HG02571 (cell line): ENCODE results near the gene XIRP2.
"Not testable (repeated sequence)": the region's sequence is repeated elsewhere in the genome, so short reads cannot be mapped to it uniquely, and the experiment has no call there.

ENCODE experiments used
- ATAC-seq: cut with Tn5 transposase; IDR thresholded peaks from one replicate; pipeline ENCODE4 v1.9.1; 2021; ENCODE audit warnings: mild to moderate bottlenecking, moderate library complexity; ENCODE audit not compliant: unreplicated experiment

The XIRP2 gene

DNA sequence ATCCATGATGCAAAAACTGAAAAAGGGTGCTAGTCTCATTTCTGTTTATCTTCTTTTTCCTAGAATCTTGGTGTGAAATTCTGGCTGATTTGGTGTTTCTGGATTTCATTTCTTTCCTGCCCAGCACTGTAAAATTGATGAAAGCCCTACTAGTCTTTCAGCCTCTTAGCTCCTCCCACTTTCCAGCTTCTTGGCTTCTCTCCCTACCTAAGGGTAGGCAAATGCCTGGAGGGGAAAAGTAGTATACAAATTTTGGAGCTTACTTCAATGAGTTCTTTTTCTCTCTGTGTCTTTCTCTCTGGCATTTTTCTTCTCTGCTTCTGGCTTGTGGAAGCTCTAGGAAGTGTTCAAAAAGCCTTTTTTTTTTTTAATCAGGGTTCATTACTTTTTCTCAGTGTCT is 160.5 kb downstream of the XIRP2 start:
- no peak for ATAC-seq

DNA sequence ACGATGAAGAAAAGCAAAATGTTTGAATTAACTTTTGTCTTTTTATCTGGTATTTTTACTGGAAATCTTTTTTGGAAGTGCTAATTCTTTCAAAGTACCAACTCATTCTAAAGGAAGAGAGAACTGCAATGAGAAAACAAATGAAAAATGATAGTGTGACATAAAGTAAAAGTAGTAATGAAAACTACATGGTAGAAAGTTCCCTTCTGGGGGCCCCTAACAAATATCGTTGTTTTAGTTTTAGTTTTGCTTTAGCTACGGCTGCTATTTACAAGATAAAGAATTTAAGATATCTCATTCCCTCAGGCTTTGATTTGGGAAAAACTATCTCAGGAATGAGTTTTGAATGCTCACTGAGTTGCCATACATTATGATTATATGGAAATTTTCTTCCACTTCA is 161.4 kb downstream of the XIRP2 start:
- ATAC-seq: no peak

DNA sequence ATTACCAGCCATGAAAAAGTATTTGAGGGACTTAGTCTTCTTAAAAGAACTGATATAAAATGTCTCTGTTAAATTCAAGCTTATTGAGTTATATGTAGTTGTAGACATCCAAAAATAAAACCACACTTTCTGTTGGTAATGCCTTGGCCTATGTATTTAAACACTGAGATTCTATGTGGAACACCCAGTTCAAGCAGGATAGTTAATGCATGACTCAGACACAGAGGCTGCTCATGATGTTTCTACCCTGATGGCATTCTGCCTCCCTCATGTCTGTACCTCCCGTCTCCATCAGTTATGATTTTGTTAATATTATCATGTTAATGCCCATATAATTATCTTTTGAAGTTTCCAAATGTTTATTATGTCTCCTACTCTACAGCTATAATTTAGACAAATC is 164.5 kb downstream of the XIRP2 start:
- ATAC-seq: no peak

DNA sequence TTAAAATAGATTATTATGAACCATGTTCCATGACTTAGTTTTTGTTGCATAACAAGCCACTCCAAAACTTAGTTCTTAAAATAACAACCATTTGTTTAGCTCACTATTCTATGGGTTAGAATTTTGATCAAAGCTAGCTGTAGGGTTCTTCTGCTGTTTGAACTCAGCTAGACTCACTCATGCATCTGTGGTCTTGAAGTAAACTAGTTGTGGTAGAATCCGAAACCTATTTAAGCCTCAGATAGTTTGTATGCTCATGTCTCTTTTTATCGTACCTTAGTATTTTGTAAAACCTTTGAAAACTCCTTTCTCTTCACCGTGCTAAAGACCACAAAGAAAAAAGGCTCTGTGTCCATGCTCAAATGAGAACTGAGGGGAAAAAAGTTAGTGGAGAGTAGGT is 166.6 kb downstream of the XIRP2 start:
- ATAC-seq: no peak

DNA sequence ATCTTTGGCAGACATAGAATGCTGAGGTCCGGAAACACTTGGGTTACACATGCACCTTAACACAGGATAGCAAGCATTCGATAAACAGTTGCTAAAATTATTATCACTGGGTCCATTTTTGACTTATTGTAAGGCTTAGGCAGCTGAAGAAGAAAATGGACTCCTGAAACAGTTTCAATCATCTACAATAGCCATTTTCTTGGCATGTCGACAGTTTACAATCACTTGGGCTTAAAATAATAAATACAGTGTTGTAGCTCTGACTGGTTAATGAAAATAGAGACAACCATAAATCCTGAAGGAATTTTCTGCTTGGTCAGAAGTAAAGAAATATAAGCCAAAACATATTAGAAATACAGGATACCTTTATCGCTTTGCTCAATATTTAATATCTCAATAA is 169.2 kb downstream of the XIRP2 start:
- no peak for ATAC-seq

DNA sequence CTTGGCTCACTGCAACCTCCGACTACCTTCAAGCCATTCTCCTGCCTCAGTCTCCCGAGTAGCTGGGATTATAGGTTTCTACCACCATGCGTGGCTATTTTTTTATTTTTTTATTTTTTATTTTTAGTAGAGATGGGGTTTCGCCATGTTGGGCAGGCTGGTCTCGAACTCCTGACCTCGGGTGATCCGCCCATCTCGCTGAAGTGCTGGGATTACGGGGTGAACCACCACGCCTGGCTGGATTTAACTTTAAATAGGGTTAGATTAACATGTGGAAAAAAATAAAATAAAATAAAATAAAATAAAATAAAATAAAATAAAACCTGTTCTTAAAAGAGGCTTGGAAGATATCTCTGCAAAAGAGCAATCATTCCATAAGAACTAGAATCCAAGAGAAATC is 170.9 kb downstream of the XIRP2 start:
- no peak for ATAC-seq

DNA sequence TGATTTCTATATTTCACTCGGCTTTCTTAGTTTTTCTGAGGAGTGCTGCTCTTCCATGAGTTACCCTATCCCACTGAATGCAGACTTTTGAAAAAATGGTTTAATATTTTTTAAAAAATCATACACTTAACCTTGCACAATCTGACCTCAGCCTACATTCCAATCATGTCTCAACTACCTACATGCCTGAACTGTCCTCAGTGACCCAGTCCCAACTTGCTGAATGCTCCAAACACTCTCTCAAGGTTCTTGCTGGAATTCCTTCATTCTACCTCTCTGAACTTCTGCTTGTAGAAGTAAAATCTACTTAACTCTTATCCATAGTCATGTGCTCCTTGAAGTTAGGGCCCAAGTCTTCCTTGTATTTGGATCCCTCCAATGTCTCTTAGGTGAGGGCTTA is 181.6 kb downstream of the XIRP2 start:
- no peak for ATAC-seq

DNA sequence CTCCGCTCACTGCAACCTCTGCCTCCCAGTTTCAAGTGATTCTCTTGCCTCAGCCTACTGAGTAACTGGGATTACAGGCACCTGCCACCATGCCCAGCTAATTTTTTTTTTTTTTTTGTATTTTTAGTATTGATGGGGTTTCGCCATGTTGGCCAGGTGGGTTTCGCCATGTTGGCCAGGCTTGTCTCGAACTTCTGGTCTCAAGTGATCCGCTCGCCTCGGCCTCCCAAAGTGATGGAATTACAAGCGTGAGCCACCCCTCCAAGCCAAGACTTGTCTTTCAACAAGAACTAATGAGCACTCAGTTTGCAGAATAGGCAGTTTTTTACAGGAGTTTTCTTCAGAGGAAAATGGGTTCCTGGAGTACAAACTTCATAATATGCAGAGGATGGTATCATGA is 187.4 kb downstream of the XIRP2 start:
- not testable (repeated sequence) for ATAC-seq

DNA sequence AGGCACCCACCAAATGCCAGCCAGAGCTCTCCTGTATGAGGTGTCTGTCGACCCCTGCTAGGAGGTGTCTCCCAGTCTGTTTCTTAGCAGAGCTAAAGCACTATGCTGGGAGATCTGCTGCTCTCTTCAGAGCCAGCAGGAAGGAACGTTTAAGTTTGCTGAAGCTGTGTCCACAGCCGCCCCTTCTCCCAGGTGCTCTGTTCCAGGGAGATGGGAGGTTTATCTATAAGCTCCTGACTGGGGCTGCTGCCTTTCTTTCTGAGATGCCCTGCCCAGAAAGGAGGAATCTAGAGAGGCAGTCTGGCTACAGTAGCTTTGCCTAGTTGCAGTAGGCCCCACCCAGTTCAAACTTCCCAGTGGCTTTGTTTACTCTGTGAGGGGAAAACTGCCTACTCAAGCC is 210.7 kb downstream of the XIRP2 start:
- not testable (repeated sequence) for ATAC-seq

DNA sequence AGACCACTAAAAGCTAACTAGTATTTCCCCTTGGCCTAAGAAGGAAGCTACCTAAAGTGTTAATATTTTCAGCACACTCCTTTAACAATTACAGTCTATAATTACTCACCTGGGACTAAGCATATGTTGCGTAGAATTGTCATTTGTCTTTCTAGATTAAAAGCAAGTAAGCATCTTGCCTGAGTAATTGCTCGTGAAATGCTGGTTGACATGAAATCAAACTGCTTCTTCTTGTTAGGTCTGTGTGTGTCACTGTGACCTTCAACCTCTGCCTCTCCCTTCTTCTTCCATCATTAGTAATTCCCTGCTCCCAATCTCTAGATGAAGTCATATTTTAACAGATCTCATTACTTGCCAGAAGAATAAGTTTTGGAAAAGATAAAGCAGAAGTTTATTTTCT is 212.2 kb downstream of the XIRP2 start:
- ATAC-seq: no peak

DNA sequence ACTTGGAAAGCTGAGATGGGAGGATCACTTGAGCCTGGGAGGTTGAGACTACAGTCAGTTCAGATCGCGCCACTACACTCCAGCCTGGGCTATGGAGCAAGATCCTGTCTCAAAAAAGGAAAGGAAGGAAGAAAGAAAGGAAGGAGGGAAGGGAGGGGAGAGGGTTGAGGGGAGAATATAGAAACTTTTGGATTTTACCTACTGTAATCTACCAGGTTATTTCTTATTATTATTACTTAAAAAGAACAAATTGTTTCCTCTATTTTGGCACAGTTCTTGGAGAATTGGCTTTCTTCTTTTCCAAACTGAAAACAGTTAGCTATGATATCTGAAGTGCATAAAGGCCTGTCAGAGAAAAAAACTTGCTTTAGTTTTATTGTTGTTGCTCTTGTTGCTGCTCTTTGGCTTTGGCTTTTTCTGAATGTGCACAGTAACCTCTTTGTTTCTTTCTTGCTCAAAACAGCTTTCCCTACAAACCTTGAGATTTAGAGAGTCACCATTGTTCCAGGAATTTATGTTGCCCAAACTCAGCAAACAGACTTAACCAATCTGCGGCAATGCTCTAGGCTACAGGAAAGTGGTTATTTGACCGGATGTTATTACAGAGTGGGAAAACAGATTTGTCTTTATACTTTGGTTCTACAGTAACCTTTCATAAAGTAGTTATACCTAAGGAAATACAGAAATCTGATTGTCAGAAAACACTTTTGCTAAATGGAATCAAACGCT is 214.9 kb downstream of the XIRP2 start:
- ATAC-seq: no peak

DNA sequence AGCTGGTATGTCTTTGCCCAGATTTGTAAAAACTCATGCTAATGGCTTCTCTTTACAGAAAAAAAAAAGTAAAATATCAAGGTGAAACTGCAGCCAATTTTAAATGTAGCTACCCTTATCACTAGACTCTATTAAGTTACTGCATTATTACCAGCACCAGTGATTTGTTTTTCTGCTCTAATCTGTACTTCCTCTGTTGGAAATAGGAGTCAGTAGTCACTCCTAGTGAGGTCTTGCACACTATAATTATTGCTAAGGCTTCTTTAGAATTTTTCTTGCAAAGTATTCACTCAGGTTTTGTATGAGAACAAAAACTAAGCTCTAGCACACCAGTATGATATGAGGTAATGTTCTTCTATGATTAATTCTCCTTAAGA is 215.5 kb downstream of the XIRP2 start:
- ATAC-seq: no peak

DNA sequence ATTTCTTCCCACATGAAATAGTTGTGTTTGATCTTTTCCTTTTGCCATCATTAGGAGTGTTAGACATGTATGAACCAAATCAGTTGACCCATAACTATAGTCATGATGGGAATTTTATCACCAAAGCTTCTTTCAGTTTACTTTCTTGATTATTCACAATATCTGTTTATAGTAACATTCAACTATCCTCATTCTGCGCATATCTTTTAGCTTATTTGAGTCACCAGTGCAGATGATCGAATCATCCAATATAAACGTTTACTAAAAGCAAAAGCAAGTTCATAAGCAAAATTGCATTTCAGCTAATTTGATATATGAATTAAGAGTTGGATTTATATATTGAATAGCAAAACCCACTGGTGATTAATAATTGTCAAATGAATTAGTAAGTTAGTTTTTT is 216.4 kb downstream of the XIRP2 start:
- no peak for ATAC-seq

DNA sequence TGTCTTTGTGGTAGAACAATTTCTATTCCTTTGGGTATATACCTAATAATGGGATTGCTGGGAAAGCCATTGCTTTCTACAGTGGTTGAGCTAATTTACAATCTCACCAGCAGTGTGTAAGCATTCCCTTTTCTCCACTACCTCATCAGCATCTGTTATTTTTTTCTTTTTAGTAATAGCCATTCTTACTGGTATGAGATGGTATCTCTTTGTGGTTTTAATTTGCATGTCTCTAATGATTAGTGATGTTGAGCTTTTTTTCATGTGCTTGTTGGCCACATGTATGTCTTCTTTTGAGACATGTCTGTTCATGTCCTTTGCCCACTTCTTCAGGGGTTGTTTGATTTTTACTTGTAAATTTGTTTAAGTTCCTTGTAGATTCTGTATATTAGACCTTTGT is 221.4 kb downstream of the XIRP2 start:
- not testable (repeated sequence) for ATAC-seq

DNA sequence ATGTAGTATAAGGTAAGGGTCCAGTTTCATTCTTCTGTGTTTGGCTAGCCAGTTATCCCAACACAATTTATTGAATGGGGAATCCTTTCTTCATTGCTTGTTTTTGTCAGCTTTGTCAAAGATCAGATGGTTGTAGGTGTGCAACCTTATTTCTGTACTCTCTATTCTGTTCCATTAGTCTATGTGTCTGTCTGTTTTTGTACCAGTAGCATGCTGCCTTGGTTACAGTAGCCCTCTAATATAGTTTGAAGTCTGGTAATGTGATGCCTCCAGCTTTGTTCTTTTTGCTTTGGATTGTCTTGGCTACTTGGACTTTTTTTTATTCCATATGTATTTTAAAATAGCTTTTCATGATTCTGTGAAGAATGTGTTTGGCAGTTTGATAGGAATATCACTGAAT is 222.1 kb downstream of the XIRP2 start:
- no peak for ATAC-seq

DNA sequence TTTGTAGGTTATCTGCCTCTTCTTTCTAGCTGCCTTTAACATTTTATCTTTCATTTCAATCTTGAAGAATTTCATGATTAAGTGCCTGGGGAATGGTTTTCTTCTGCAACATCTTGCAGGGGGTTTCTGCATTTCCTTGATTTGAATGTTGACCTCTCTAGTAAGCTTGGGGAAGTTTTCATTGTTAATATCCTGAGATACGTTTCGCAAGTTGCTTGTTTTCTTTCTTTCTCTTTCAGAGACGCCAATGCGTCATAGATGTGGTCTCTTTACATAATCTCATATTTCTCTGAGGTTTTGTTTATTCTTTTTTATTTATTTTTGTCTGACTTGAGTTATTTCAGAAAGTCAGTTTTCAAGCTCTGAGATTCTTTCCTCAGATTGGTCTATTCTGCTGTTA is 225.7 kb downstream of the XIRP2 start:
- ATAC-seq: no peak

DNA sequence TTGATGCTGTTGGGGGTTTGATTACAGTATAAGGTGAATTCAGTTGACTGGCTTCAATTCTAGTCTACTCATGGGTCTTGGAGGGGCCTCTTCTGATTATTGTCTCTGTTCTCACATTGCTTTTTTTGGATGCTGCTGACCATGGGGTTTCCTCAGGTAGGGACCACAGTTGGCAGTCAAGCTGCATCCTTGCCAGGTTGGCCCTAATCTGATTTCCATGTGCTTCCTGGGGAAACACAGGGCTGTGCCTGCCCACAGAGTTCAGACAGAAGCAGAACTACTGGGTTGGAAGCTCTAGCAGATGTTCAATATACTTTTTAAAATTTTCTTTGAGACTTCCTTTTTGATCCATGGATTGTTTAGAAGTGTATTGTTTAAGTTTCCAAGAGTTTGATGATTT is 227.3 kb downstream of the XIRP2 start:
- no peak for ATAC-seq

DNA sequence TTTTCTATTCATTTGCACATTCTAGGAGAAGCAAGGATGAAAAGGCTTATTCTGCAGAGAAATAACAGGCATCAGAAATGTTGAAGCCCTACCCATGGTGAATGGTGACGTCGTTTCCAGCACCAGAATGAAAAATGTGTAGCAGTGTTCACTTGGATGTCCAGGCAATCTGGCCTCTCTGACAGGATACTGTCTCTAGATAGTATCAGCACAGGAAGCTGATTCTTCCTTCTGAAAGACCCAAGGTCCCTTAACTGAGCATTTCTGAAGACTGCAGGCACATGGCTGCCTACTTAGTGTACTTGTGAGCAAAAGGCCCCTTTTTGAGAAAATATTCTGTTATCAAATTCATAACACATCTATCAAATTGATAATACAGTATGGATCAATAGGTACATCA is 234.1 kb downstream of the XIRP2 start:
- ATAC-seq: no peak

DNA sequence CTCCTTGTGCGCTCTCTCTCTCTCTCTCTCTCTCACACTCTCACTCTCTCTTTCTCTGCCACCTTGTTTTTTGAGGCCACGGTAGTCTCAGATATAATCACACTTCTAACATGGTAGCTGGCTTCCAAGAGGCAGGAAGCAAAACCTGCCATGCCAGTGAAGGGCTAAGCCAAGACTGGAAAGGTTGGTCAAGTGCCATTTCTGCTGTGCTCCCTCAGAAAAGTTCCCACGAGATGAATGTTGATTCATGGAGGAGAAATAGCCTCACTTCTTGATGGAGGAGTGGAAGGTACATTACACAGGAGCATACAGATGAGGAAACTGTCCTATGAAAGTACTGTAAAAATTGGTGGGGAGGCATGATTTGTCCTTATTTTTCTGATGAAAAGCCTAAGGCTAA is 237.9 kb downstream of the XIRP2 start:
- ATAC-seq: no peak

DNA sequence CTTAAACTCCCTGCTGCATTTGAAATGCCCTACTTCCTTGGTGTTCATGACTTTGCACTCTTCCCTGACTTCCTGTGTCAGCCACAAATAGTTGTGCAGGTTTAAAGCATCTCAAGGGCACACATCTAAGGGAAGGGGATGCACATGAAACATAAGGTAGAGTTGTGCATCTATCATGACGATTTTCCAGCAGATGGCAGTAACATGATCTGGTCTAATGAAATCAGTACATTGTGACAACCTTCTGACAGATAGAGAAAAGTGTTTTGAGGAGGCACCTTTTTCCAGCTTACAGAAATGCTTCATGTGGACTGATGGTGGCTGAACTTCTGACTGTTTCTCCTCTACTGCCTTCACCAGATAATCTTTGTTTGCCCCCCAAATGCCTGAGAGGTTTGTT is 238.9 kb downstream of the XIRP2 start:
- no peak for ATAC-seq

DNA sequence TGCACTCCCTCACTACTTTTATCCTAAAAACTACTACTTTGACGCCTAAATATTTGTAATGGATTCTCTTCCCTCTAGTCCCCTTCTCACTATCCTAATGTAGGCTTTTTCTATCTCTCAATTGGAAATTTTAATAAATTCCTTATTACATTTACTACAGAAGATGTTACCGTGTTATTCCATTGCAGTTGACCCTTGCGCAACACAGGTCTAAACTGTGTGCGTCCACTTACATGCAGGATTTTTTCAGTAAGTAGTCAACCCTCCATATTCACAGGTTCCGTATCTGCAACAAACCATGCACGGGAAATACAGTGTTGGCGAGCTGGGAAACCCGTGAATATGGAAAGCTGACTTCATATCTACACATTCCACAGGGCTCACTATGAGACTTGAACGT is 239.8 kb downstream of the XIRP2 start:
- no peak for ATAC-seq

DNA sequence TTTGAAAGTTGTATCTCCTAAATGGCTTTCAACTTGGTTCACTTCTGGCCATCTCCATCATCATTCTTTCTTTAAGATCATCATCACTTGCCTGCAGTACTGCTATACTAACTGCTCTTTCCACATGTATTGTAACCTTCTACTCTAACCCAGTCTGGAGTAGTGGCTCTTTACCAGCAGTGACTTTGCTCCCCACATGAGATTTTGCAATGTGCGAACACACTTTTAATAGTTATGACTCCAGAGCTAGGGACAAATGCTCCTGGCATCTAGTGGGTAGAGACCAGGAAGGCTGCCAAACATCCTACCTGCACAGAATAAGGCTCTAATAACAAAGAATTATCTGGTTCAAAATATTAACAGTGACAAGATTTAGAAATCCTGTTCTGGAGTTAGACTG is 243.8 kb downstream of the XIRP2 start:
- no peak for ATAC-seq

DNA sequence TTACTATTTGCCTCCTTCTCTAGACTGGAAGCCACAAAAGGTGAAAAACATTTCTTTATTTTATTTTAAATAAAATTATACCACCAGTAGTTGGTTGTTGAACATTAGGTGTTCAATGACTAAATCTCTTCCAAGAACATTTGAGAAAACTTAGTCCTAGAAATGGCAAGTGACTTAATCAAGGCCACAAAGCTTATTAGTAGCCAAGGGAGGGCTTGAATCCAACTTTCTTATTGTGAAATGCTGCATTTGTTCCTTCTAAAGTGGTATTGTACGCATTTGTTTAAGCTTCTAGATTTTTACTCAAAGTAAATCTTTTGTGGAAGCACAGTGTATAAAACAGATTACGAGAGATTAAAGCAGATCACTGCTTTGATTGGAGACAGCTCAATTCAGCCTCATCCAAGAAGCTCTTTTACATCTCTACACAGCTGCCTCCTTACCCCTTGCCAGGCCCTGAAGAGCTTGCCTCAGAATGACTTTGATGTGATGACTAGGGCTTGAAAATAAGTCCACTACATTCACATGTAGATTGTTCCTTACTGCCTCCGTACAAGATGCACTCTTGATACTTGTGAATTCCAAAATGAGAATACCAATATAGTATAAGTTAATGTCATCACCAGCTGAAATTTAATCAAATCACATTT is 244.8 kb downstream of the XIRP2 start:
- ATAC-seq: no peak
